GM23248 (cell line): Measurements from ENCODE around the gene PGPEP1. TPM values are rescaled to one million over a fixed set of nuclear protein-coding genes. Genes with fewer than 3 reads are reported as not detected.
"Not testable (repeated sequence)": the region's sequence is repeated elsewhere in the genome, so short reads cannot be mapped to it uniquely, and the experiment has no call there.

Experiments used
- DNase-seq: peaks from one replicate; pipeline ENCODE4 v3.0.0-alpha.2; 2015
- H2AFZ ChIP-seq: fragments of 200-600 bp; sonication (generic); 2 replicates; pipeline ENCODE4 v1.6.1; 2016; ENCODE audit warnings: antibody characterized with exemption
- H3F3A ChIP-seq: fragments of 200-600 bp; sonication (generic); 2 replicates; pipeline ENCODE4 v1.6.1; 2016; ENCODE audit warnings: mild to moderate bottlenecking, antibody characterized with exemption, mixed run types; ENCODE audit not compliant: insufficient read depth
- H3K27ac ChIP-seq: fragments of 200-600 bp; sonication (generic); 2 replicates; pipeline ENCODE4 v1.5.1; 2016; ENCODE audit warnings: mild to moderate bottlenecking
- H3K27me3 ChIP-seq: fragments of 200-600 bp; sonication (generic); replicated peaks from 2 replicates; pipeline ENCODE4 v1.6.1; 2016; ENCODE audit warnings: mild to moderate bottlenecking; ENCODE audit not compliant: insufficient read depth
- H3K36me3 ChIP-seq: fragments of 200-600 bp; sonication (generic); 2 replicates; pipeline ENCODE4 v1.6.1; 2016; ENCODE audit warnings: low read depth, mild to moderate bottlenecking
- H3K4me1 ChIP-seq: fragments of 200-600 bp; sonication (generic); 2 replicates; pipeline ENCODE4 v1.6.1; 2016; ENCODE audit warnings: mild to moderate bottlenecking; ENCODE audit not compliant: insufficient read depth
- H3K4me2 ChIP-seq: fragments of 200-600 bp; sonication (generic); one replicate; pipeline ENCODE4 v1.6.1; 2016; ENCODE audit warnings: mild to moderate bottlenecking; ENCODE audit not compliant: unreplicated experiment
- H3K4me3 ChIP-seq: fragments of 200-600 bp; sonication (generic); 2 replicates; pipeline ENCODE4 v1.5.1; 2016; ENCODE audit warnings: mild to moderate bottlenecking
- H3K79me2 ChIP-seq: fragments of 200-600 bp; sonication (generic); 2 replicates; pipeline ENCODE4 v1.6.1; 2016; ENCODE audit warnings: mild to moderate bottlenecking; ENCODE audit not compliant: insufficient read depth
- H3K9ac ChIP-seq: fragments of 200-600 bp; sonication (generic); 2 replicates; pipeline ENCODE4 v1.6.1; 2016; ENCODE audit warnings: mild to moderate bottlenecking
- H3K9me2 ChIP-seq: fragments of 200-600 bp; sonication (generic); 2 replicates; pipeline ENCODE4 v1.6.1; 2016; ENCODE audit warnings: mixed run types, mild to moderate bottlenecking, moderate library complexity; ENCODE audit not compliant: insufficient read depth
- H3K9me3 ChIP-seq: fragments of 200-600 bp; sonication (generic); one replicate; pipeline ENCODE4 v1.6.1; 2017; ENCODE audit warnings: low read depth
- H4K20me1 ChIP-seq: fragments of 200-600 bp; sonication (generic); 2 replicates; pipeline ENCODE4 v1.6.0; 2016; ENCODE audit not compliant: insufficient read depth
- EZH2 ChIP-seq: fragments of 200-600 bp; sonication (generic); IDR thresholded peaks from 2 replicates; pipeline ENCODE4 v1.6.1; 2018; ENCODE audit warnings: antibody characterized with exemption, mild to moderate bottlenecking; ENCODE audit not compliant: insufficient read depth, poor library complexity, severe bottlenecking
- EZH2phosphoT487 ChIP-seq: fragments of 200-600 bp; sonication (generic); IDR thresholded peaks from 2 replicates; pipeline ENCODE4 v1.6.1; 2018; ENCODE audit warnings: antibody characterized with exemption, moderate library complexity, mild to moderate bottlenecking, low read depth; ENCODE audit not compliant: insufficient read depth
- WGBS, 2 experiments: methylation state at CpG; one replicate each; pipeline ENCODE4 v1.1.6; 2015 to 2017; ENCODE audit warnings: low lambda C conversion rate in 2 of 2, low coverage in 1 of 2; ENCODE audit errors: missing lambda C conversion rate in 2 of 2; 5-methylcytosine and 5-hydroxymethylcytosine counted together
- in situ Hi-C: fragments of 300-500 bp; cut with MboI; formaldehyde crosslinking; loops from 2 replicates; pipeline ENCODE4 v1.15.0; 2020
- polyA plus RNA-seq: library from polyadenylated mRNA; unstranded; fragments of >200 nt; fragmentation: Nextera tagmentation; extraction: Ambion mirVana; gene quantifications from 2 replicates; pipeline ENCODE4 v1.2.1, GENCODE V29; 2016
- total RNA-seq: library from RNA; depleted of rRNA; stranded (reverse); fragments of >200 nt; shearing (Covaris generic); gene quantifications from 2 replicates; pipeline ENCODE4 v1.2.3, GENCODE V29; 2014

The PGPEP1 gene
- total and polyA plus RNA-seq, 2 experiments from 2014 or later: 12.0 to 14.5 TPM

DNA sequence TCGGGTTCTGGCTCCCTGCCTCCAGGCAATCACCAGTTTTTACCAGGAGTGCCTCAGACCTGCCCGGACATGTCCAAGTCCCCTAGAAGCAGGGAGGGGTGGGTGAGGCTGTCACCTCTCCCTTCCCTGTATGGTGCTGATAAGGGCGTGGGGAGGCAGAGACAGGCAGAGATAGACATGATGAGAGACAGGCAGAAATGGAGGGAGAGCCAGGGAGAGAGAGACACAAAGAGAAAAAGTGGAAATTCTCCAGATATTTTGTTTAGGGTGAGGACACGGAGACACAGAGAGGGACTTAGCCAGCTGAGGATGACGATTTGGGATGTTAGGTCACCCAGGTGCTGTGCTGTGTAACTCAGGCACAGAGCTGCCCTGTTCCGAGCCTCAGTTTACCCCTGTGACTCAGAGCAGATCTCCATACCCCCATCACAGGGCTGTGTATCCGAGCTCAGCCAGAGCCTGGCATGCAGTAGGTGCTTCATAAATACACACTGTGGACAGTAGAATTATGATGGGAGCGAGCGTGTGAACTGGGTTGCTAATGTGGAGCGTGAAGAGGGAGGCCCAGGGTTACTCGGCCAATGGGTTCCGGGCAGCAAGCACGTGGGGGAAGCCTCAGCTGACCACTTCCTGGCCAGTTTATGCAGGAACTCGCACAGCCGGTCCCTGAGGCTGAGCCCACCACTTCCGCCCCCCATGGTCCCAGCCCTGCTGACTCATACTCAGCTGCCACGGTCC, 33.7 kb downstream of the PGPEP1 start:
- Histone ChIP-seq H3K27me3 (no peaks in the 10 kb centered on the region), H3K36me3 (no peaks in the 10 kb centered on the region), H3K9me2 (no peaks in the 10 kb centered on the region), H4K20me1 (no peaks in the 10 kb centered on the region), H3K4me2 (peak overlapping the region; percentile 51), H3K9ac (peak overlapping the region; percentile 77), H3K4me1 (peaks cover 18% of the 10 kb centered on the region), H3K79me2 (no peaks in the 10 kb centered on the region), H3F3A (peaks cover 20% of the 10 kb centered on the region), H3K9me3 (no peaks in the 10 kb centered on the region), H2AFZ (peak overlapping the region; percentile 51), H3K27ac (peak overlapping the region; percentile 91), H3K4me3 (no peak overlapping the region)
- in situ Hi-C loops: no loop called here
- WGBS, 2 experiments: 15 to 17% methylated on average over 17 of the region's 17 CpGs
- DNase-seq: peak; percentile 95
- TF ChIP-seq EZH2 (no peak), EZH2phosphoT487 (no peak)

DNA sequence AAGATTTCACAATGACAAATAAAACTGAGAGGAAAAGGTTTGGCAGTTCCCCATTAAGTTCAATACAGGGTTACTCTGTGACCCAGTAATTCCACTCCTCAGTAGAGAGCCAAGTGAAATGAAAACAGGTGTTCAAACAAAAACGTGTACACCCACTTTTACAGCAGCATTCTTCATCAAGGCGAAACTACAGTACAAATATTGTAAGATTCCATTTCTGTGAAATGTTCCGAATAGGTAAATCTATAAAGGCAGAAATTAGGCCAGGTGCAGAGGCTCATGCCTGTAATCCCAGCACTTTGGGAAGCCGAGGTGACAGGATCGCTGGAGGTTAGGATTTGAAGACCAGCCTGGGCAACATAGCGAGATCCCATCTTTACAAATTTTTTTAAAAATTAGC, 36.6 kb downstream of the PGPEP1 start:
- no peaks in the 10 kb centered on the region for H3K9me2 ChIP-seq
- no peaks in the 10 kb centered on the region for H3K9me3 ChIP-seq
- no peak for DNase-seq
- H3K4me3 ChIP-seq: no peak overlapping the region
- H3K4me1 ChIP-seq: peaks cover 28% of the 10 kb centered on the region
- 79 to 84% methylated on average over 6 of the region's 6 CpGs for WGBS, 2 experiments
- no peak overlapping the region for H2AFZ ChIP-seq
- in situ Hi-C loops: no loop called here
- TF ChIP-seq EZH2: no peak
- TF ChIP-seq EZH2phosphoT487: no peak
- peaks cover 31% of the 10 kb centered on the region for H3F3A ChIP-seq
- no peaks in the 10 kb centered on the region for H4K20me1 ChIP-seq
- no peak overlapping the region for H3K9ac ChIP-seq
- no peaks in the 10 kb centered on the region for H3K79me2 ChIP-seq
- no peaks in the 10 kb centered on the region for H3K27me3 ChIP-seq
- no peaks in the 10 kb centered on the region for H3K36me3 ChIP-seq
- H3K27ac ChIP-seq: no peak overlapping the region
- H3K4me2 ChIP-seq: no peak overlapping the region

DNA sequence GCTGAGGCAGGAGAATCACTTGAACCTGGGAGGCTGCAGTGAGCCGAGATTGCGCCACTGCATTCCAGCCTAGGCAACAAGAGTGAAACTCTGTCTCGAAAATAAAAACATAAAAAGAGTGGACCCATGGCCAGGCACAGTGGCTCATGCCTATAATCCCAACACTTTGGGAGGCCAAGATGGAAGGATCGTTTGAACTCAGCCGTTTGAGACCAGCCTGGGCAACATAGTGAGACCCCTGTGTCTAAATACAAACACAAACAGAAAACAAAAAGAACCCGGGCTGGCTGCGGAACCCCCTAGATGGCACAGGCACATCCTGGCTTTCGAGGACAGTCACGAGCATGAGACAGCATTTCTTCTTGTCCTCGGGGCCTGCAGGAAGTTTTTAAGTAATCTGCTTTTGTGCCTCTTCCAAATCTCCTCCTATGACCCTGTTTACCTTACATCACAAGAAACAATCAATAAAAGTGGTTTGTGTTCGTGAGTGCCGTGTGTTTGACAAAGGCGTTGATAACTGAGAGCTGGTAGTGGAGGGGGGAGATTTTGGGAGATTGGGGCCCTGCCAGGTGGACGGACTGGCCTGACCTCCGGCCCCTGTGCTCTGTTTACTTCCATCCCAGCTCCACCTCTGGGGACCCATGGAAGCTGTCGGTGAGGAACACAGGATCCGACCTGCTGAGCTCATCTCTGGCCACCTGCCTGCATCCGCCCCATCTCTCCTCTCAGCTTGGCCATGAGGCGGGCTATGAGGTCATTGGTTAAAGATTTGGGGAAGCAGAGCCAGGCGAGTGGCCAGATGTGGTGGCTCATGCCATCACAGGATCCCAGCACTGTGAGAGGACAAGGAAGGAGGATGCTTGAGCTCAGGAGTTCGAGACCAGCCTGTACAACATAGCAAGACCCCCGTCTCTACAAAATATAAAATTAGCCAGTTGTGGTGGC, 39.7 kb downstream of the PGPEP1 start:
- in situ Hi-C loops: no loop called here
- Histone ChIP-seq H3K27me3 (no peaks in the 10 kb centered on the region), H3K9me2 (no peaks in the 10 kb centered on the region), H3K4me2 (no peak overlapping the region), H3K4me3 (no peak overlapping the region), H3K27ac (peak overlapping the region; percentile 51), H3K36me3 (no peaks in the 10 kb centered on the region), H4K20me1 (no peaks in the 10 kb centered on the region), H2AFZ (peak overlapping the region; percentile 59), H3K4me1 (peaks cover 19% of the 10 kb centered on the region), H3K9me3 (no peaks in the 10 kb centered on the region), H3K79me2 (no peaks in the 10 kb centered on the region), H3K9ac (peak overlapping the region; percentile 45), H3F3A (peaks cover 27% of the 10 kb centered on the region)
- DNase-seq: peak; percentile 98
- WGBS, 2 experiments: 15 to 18% methylated on average over 22 of the region's 22 CpGs
- TF ChIP-seq EZH2 (no peak), EZH2phosphoT487 (no peak)

DNA sequence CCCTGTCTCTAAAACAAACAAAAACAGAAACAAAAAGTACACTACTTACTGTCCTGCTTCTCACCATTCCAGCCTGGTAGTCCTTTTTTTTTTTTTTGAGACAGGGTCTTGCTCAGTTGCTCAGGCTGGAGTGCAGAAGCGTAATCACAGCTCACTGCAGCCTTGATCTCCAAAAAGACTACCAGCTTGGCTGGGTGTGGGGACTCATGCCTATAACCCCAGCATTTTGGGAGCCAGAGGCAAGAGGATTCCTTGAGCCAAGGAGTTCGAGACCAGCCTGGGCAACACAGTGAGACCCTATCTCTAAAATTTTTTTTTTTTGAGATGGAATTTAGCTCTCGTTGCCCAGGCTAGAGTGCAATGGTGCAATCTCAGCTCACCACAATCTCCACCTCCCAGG, 40.4 kb downstream of the PGPEP1 start:
- 65 to 67% methylated on average over 3 of the region's 3 CpGs for WGBS, 2 experiments
- H3K4me3 ChIP-seq: no peak overlapping the region
- no peak overlapping the region for H3K4me2 ChIP-seq
- peaks cover 20% of the 10 kb centered on the region; the same call in 1 of the 2 replicates for H3F3A ChIP-seq
- H3K4me1 ChIP-seq: peaks cover 19% of the 10 kb centered on the region
- no peaks in the 10 kb centered on the region for H3K27me3 ChIP-seq
- H3K9ac ChIP-seq: 0 out of 2 replicates have a peak overlapping the region, but pooled peaks have one; percentile 6
- H4K20me1 ChIP-seq: no peaks in the 10 kb centered on the region
- no peaks in the 10 kb centered on the region for H3K9me3 ChIP-seq
- no peaks in the 10 kb centered on the region for H3K79me2 ChIP-seq
- TF ChIP-seq EZH2phosphoT487: no peak
- no peak for TF ChIP-seq EZH2
- in situ Hi-C loops: no loop called here
- H3K27ac ChIP-seq: peak overlapping the region; percentile 51
- no peak for DNase-seq
- no peaks in the 10 kb centered on the region for H3K9me2 ChIP-seq
- H3K36me3 ChIP-seq: no peaks in the 10 kb centered on the region
- peak overlapping the region; percentile 59; the same call in 1 of the 2 replicates for H2AFZ ChIP-seq

DNA sequence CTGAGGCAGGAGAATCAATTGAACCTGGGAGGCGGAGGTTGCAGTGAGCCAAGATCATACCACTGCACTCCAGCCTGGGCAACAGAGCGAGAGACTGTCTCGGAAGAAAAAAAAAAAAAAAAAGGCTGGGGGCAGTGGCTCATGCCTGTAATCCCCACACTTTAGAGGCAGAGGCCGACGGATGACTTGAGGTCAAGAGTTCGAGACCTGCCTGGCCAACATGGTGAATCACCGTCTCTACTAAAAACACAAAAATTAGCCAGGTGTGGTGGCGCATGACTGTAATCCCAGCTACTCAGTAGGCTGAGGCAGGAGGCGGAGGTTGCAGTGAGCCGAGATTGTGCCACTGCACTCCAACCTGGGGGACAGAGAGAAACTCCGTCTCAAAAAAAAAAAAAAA, 43.2 kb downstream of the PGPEP1 start:
- WGBS, 2 experiments: 94 to 95% methylated on average over 11 of the region's 11 CpGs
- H3K36me3 ChIP-seq, H3K9ac ChIP-seq, H3K9me3 ChIP-seq, DNase-seq, H3K9me2 ChIP-seq, H3K4me3 ChIP-seq, H4K20me1 ChIP-seq, H3K27ac ChIP-seq, in situ Hi-C loops, H3K27me3 ChIP-seq, H3K4me2 ChIP-seq, H2AFZ ChIP-seq, H3K79me2 ChIP-seq: not testable (repeated sequence)
- peaks cover 14% of the 10 kb centered on the region for H3K4me1 ChIP-seq
- H3F3A ChIP-seq: peaks cover 15% of the 10 kb centered on the region; the same call in 1 of the 2 replicates
